Right lobe of liver (tissue), 4 donors: ENCODE measurements around the gene METAP1D.

ENCODE experiments used
- POLR2A ChIP-seq: fragments of 450-650 bp; IDR thresholded peaks from one replicate; pipeline ENCODE4 v1.6.1; 2017; ENCODE audit warnings: antibody characterized with exemption, mild to moderate bottlenecking
- TF ChIP-seq, protein P1 (sequence below), 4 donors: fragments of 200-600 bp in 3 of 4; fragments of 450-650 bp in 1 of 4; IDR thresholded peaks; one replicate each; pipeline versions ENCODE4 v1.5.1 to v1.8.0; 2016 to 2022; ENCODE audit warnings: antibody characterized with exemption in 4 of 4, mild to moderate bottlenecking in 2 of 4
- donor health status: DM: no; HTN: no; CAD: no.
- donor health status: DM: no; HTN: no; CAD: no.
- donor health status: DM: no; HTN: yes; CAD: no.

DNA sequence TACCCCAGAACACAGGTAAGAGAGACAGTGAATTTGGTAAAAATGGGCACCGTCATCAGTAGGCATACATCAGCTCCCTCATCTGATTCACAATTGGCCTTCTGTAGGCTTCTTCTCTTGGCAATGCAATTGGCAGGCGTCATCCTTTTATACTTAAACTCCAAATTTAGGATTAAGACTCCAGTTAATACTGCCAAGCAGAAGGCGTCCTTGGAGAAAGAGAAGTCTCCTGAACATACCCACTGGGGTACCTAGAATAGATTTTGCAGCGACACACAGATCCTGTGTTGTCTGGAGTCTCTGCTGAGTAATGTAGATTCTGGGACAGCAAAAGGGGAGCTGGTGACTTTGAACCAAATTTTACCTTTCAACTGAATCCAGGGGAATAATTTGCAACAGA is 592 bp upstream of the METAP1D start:
- TF ChIP-seq, protein P1, sequence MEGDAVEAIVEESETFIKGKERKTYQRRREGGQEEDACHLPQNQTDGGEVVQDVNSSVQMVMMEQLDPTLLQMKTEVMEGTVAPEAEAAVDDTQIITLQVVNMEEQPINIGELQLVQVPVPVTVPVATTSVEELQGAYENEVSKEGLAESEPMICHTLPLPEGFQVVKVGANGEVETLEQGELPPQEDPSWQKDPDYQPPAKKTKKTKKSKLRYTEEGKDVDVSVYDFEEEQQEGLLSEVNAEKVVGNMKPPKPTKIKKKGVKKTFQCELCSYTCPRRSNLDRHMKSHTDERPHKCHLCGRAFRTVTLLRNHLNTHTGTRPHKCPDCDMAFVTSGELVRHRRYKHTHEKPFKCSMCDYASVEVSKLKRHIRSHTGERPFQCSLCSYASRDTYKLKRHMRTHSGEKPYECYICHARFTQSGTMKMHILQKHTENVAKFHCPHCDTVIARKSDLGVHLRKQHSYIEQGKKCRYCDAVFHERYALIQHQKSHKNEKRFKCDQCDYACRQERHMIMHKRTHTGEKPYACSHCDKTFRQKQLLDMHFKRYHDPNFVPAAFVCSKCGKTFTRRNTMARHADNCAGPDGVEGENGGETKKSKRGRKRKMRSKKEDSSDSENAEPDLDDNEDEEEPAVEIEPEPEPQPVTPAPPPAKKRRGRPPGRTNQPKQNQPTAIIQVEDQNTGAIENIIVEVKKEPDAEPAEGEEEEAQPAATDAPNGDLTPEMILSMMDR (IDR thresholded peaks at IDR 0.05), result no peak
- no peak for TF ChIP-seq POLR2A
